GM20000 (cell line): Measurements from ENCODE around the gene VKORC1.

Source experiments
- DNase-seq: peaks from one replicate; pipeline ENCODE4 v3.0.0; 2012; ENCODE audit warnings: low spot score
- TF ChIP-seq, protein P1 (sequence below): IDR thresholded peaks from 2 replicates; pipeline ENCODE4 v1.5.1; 2012; ENCODE audit warnings: mild to moderate bottlenecking, control low read depth; ENCODE audit errors: extremely low read depth, missing control alignments

The VKORC1 gene

DNA sequence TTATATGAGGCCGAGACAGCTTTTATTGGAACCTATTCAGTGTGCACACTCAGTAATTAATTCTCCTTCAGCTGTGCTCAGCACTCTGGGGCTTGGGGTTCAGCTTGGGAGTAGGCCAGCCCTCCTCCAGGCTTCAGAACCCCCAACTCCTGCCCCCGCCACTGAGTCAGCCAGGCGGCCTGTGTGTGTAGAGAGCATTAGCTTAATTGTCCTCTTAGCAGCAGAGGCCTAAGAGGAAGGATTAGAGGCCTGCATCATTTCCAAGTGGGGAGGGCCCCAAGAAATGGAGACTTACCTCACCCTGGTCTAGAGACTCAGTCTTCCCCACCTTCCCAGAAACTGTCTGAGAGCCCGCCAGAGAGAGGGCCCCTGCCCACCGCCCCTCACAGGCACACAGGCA is 6.6 kb downstream of the VKORC1 start:
- DNase-seq, result no peak
- TF ChIP-seq, protein P1, sequence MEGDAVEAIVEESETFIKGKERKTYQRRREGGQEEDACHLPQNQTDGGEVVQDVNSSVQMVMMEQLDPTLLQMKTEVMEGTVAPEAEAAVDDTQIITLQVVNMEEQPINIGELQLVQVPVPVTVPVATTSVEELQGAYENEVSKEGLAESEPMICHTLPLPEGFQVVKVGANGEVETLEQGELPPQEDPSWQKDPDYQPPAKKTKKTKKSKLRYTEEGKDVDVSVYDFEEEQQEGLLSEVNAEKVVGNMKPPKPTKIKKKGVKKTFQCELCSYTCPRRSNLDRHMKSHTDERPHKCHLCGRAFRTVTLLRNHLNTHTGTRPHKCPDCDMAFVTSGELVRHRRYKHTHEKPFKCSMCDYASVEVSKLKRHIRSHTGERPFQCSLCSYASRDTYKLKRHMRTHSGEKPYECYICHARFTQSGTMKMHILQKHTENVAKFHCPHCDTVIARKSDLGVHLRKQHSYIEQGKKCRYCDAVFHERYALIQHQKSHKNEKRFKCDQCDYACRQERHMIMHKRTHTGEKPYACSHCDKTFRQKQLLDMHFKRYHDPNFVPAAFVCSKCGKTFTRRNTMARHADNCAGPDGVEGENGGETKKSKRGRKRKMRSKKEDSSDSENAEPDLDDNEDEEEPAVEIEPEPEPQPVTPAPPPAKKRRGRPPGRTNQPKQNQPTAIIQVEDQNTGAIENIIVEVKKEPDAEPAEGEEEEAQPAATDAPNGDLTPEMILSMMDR, result no peak

DNA sequence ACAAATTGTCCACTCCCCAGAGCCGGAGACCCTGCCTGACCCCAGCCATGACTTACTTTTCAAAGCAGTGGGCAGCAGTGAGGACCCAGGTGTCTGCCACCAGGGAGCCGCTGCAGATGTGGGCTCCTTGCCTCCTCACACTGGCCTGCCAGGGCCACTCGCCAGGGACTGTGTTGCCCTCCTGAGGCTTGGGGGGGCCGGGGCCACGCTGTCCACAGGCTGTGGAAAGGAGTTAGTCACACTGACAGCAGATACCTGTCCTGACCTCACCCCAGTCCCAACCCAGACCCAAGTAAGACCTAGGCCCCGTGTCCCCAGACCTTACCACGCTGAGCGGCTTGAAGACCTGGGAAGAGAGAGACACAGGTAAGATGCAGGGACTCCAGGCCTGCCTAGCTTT is 7.1 kb downstream of the VKORC1 start:
- no peak for DNase-seq
- TF ChIP-seq, protein P1, result no peak

DNA sequence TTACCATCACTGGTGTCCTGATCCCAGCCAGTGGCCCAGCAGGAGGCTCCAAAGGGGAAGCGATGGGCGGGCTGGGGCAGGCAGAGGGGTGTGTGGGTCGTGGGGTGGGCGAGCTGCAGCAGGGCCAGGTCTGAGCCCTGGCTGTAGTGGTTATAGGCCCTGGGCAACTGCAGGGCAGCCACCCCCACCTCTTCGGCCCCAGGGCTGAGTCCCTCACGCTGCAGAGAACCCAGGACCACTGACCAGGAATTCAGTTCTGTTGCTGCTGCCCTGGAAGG is 8.0 kb downstream of the VKORC1 start:
- DNase-seq, result no peak
- TF ChIP-seq, protein P1, result no peak

DNA sequence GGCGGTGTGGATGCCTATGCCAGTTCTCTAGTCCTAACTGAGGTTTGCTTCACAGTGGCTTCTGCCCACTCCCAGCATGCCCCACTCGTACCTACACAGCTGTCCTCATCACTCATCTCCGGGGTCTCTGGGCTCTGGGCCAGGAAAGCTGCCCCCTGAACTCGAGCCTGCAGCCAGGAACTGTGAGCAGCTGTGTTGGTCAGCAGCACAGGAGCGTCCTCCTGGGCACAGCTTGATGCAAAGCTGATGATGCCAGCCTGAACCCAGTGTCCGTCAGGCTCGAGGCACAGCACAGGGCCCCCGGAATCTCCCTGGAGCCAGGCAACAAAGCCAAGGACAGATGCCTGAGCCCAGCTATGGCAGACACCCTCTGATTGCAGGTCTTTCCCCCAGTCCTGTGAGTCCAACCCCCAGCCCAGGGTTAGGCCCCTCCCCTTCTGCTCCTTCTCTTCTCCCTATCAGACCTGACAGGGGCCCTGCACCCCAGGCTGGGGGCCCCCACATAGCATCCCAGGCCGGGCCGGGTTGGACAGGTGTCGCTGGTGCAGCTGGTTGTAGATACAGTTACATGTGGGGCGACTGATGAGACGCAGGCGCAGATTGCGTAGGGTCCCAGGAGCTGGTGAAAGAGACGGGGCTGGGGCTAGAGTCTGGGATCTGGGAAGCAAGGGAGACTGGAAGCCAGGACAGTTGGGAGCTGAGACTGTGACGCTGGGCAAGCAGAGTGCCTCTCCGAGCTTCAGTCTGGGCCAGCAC is 8.5 kb downstream of the VKORC1 start:
- TF ChIP-seq, protein P1, result no peak
- DNase-seq, result no peak

DNA sequence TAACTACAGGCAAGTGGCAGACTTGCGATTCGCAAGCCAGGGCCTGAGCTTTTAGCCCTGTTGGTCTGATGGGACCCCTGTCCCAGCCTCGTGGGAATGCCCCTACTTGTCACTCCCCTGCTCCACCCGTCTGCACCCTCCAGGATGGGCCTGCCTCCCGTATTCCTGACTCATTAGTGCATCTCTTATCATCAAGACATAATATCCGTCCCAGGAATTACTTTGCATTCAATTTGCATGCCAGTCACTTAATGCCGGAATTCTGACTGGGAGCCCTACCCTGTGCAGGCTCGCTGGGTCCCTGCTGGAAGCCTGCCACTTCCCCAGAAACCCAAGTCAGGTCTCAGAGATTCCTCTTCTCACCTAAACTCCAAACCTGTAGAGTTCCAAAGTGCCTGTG is 9.2 kb downstream of the VKORC1 start:
- TF ChIP-seq, protein P1, result no peak
- DNase-seq, result no peak

DNA sequence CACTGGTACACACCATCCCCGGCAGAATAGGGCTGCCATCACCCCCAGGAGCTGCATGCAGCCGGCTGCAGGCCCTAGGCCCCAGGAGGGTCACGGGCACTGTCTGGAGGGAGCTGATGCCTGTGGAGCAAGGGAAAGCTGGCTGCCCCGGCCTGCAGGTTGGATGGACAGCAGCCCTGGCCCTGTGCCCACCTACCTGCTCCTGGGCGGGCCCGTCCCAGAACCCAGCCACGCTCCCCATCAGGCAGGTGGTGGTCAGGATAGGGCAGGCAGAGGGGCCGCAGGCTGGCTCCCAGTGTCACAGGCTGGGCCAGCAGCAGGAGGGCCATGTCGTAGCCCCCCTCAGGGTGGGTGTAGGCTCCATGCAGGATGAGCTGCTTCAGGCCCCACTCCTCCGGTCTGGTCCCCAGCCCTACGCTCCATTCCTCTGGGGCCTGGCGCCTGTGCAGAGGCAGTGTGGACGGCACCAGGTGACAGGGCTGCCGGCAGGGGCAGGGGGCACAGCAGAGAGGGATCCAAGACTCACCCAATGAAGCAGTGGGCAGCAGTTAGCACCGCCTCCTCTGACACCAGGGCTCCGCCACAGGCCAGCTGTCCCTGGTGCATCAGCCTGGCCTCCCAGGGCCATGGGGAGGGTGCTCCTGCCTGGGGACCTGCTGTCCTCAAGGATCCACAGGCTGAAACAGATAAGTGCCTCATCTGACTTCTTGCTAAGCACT is 9.9 kb downstream of the VKORC1 start:
- TF ChIP-seq, protein P1, result no peak
- no peak for DNase-seq

DNA sequence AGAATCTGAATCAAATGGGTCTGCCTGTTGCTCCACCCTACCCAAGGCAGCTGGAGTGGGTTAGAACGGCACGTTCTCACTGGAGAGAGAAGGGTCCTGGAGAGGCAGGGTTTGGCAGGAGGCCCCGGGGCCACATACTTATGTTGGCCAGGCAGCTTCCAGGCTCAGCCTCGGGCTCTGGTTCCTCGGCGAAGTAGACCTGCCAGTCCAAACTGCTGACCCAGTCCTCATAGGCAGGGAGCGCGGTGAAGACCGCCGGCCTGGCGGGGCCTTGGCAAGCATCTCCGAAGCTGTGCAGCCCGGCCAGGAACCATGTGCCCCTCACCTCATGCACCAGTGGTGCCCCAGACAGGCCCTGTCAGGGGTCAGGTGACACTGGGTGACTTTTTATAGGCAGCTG is 10.6 kb downstream of the VKORC1 start:
- no peak for DNase-seq
- TF ChIP-seq, protein P1, result no peak
